MM.1S (cell line): ENCODE results near the gene PARD6B.
"Not testable (repeated sequence)": the region's sequence is repeated elsewhere in the genome, so short reads cannot be mapped to it uniquely, and the experiment has no call there.

Source experiments
- CTCF ChIP-seq: fragments of 300-600 bp; sonication (generic); IDR thresholded peaks from 2 replicates; pipeline ENCODE4 v1.5.1; 2016; ENCODE audit warnings: antibody characterized with exemption, low read length, mixed read lengths
- EZH2 ChIP-seq: fragments of 300-600 bp; sonication (generic); optimal IDR thresholded peaks from 2 replicates; pipeline ENCODE3; 2017; ENCODE audit warnings: low read depth, mild to moderate bottlenecking, antibody characterized with exemption, low read length, mixed read lengths
- EZH2phosphoT487 ChIP-seq: fragments of 300-600 bp; sonication (generic); IDR thresholded peaks from 2 replicates; pipeline ENCODE4 v1.6.1; 2018; ENCODE audit warnings: antibody characterized with exemption, low read length

- TF ChIP-seq CTCF, EZH2, EZH2phosphoT487: not testable (repeated sequence)
Measured at GRCh38 chr20:50763550-50764458, 32.4 kb downstream of the PARD6B start.
